Activated naive CD4-positive, alpha-beta T cell (primary cell): ENCODE data around the gene COPZ1.
A peak's percentile ranks its signal among the peaks of the same experiment; 100 is the strongest.

Experiments used
- DNase-seq, 4 experiments: peaks; one replicate each; lab custom pipeline; 2025; lab: John Stamatoyannopoulos, UW

The COPZ1 gene

GRCh38 chr12:54394281-54394719, 69.4 kb downstream of the COPZ1 start:
- no peak for DNase-seq

- DNase-seq = no peak
Observed at GRCh38 chr12:54394986-54395385, 70.1 kb downstream of the COPZ1 start.

DNA sequence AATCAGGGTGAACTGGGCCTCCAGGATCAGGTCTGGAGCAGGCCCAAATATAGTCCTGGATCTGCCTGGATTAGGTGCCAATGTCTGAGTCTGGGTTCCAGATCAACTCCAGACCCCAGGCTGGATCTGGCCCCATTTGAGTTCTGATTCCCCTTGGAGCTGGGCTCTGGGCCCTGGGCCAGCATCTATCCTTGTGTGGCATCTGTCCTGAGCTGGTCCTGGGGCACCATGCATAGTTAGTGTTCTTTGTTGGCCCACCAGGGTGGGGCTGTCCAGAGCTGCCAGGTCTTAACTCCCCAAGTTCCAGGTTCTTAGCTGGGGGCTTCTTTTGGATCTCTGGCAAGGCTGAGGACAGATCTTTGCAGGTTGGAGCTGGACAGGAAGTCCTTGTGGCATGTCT, 70.6 kb downstream of the COPZ1 start:
- DNase-seq = no peak

GRCh38 chr12:54397157-54397556, 72.2 kb downstream of the COPZ1 start:
- DNase-seq = no peak

- DNase-seq = no peak
Observed at GRCh38 chr12:54398218-54398617, 73.3 kb downstream of the COPZ1 start.

GRCh38 chr12:54398995-54399793, 74.3 kb downstream of the COPZ1 start:
- DNase-seq = peak; percentile 79 to 90 (median 81)

- no peak for DNase-seq
Observed at GRCh38 chr12:54401119-54401518, 76.2 kb downstream of the COPZ1 start.
